HG02884 (cell line): ENCODE data around the gene CD3G.
"Not testable (repeated sequence)": the region's sequence is repeated elsewhere in the genome, so short reads cannot be mapped to it uniquely, and the experiment has no call there.

ENCODE experiments used
- ATAC-seq: cut with Tn5 transposase; IDR thresholded peaks from one replicate; pipeline ENCODE4 v1.9.1; 2021; ENCODE audit warnings: mild to moderate bottlenecking, moderate library complexity; ENCODE audit not compliant: unreplicated experiment

CD3G gene

DNA sequence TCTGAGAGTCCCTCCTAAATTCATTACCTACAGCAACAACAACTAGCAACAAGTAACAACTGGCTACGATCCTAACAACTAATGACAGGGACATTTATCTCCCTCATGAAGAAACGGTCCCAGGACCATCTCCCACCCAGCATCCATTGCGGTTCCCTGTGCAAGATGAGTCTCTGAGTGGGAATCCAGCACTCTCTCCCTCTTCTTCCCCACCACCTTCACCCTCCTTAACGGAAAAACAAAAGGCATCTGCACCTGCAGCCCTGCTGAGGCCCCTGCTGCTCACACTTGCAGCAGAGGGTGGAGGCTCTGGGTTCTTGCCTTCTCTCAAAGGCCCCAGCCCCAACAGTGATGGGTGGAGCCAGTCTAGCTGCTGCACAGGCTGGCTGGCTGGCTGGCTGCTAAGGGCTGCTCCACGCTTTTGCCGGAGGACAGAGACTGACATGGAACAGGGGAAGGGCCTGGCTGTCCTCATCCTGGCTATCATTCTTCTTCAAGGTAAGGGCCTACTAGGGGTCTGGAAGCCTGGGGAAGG lies at the start of gene CD3G:
Gene CD3G (plus strand): TSS at position 364 of the 535 bp plus-strand sequence. CDS start 80 bp downstream, at position 444.
- no peak for ATAC-seq

DNA sequence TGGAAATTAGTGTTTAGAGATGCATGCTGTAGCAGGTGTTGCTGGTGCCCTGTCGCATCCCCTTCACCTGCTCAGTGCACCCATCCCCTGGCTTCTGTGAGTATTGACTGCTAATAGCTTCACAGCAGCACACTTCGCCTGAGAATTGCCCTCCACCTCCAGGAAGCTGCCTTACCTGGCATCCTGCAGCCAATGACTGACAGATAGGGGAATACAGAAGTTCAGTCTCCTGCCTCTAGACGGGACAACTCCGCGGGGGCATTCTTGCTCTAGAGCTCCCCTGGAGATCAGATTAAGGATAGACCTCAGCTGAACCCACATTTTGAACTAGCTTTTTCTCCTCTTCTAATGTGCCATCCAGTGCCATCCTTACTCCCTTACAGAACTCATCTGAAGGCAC lies 48.9 kb upstream of the CD3G start:
- no peak for ATAC-seq

DNA sequence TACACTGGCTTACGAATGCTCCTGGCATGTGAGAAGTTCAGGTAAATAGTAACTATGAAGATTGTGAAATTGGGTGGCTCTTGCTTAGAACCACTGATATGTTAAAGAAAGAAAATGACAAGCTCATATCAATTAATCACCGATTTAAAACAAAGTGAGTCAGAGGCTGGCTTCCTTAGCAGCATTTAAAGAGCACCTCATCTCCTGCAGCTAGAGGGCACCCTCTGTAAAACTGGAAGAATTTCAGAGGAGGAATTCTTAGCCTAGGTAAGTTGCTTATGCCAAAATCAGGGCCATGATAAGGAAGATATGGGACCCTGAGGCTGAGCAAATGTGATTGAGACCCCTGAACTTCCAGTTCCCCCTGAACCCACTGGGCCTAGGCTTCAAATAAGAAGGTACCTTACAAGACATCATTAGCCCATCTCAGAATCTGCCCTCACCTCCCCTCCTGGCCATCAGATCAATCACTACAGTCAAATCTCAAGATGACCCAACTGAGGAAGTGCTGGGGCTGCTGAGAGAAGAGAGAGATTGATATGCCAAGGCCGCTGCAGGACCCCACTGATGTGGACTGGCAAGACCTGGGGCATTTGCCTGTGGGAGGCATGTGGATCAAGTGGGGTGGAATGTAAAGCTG lies 48.2 kb upstream of the CD3G start:
- no peak for ATAC-seq

DNA sequence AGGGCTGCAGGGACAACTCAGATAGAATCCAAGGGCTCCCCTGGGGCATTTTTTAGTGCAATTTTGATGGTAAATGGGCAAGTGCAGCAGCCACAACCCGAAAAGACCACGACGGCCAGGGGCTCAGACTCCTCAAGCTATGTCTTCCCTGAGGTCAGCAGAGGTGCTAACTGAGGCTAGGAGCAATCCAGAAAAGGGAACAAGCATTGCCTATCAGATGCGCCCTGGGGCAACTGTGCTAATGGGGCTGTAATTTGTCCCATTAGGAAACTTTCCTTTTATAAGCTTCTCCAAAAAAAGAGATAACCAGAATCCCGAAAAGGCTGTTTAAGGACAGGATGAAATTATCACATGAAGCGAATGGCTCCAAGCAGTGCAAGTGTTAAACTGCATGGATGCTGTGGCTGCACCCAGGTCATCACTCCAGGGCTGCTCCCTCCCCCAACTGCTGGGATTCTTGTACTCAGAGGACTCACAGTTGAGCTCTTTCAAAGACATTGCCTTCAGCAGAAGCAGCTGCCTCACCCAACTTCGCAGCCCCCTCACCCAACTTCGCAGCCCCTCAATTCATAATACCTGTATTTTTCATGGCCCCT lies 42.4 kb upstream of the CD3G start:
- ATAC-seq: no peak

DNA sequence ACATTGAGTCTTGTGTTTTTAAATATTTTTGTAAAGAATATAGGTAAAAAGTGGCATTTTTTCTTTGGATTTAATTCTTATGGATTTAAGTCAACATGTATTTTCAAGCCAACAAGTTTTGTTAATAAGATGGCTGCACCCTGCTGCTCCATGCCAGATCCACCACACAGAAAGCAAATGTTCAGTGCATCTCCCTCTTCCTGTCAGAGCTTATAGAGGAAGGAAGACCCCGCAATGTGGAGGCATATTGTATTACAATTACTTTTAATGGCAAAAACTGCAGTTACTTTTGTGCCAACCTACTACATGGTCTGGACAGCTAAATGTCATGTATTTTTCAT lies 39.9 kb upstream of the CD3G start:
- no peak for ATAC-seq

DNA sequence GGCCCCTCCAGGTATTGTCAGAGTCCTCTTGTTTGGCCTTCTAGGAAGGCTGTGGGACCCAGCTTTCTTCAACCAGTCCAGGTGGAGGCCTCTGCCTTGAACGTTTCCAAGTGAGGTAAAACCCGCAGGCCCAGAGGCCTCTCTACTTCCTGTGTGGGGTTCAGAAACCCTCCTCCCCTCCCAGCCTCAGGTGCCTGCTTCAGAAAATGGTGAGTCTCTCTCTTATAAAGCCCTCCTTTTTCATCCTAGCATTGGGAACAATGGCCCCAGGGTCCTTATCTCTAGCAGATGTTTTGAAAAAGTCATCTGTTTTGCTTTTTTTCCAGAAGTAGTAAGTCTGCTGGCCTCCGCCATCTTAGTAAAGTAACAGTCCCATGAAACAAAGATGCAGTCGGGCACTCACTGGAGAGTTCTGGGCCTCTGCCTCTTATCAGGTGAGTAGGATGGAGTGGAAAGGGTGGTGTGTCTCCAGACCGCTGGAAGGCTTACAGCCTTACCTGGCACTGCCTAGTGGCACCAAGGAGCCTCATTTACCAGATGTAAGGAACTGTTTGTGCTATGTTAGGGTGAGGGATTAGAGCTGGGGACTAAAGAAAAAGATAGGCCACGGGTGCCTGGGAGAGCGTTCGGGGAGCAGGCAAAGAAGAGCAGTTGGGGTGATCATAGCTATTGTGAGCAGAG lies 39.4 kb upstream of the CD3G start, which contains the start of gene CD3E:
Gene CD3E (plus strand): TSS at position 163 of the 681 bp plus-strand sequence. CDS start 223 bp downstream, at position 386.
- no peak for ATAC-seq

DNA sequence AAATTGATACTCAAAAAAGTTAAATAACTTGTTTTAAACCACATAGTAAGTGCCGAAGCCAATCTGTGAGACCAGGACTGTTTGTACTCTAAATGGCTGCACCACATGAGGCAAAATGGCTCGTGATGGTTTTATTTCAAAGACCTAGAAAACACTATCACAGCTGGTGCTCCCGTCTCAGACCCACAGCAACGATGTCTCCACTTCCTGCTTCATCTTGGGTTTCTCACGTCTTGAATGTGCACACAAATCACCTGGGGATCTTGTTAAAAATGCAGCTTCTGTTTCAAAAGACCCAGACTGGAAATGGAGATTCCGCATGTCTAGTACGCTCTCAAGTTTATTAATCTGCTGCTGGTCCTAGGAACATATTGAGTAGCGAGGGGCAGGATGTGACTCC lies 38.4 kb upstream of the CD3G start:
- ATAC-seq: no peak

DNA sequence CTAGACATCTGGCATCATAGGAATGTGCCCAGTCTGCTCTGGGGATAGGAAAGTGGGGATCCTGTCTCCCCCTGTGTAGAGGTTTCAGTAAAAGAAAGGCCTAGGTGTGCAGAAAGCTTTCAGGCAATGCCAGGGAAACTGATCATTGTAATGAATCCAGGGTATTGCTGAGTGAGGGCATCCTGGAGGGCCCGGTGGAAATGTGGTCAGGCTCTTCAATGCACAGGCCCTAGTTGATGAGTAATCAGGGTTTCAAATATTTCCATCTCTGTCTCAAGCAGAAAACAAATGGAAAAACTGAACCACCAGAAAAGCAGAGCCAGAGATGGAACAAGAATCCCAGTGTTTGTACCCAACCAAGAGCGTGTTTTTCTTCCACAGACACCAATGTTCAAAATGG lies 37.6 kb upstream of the CD3G start:
- ATAC-seq: no peak

DNA sequence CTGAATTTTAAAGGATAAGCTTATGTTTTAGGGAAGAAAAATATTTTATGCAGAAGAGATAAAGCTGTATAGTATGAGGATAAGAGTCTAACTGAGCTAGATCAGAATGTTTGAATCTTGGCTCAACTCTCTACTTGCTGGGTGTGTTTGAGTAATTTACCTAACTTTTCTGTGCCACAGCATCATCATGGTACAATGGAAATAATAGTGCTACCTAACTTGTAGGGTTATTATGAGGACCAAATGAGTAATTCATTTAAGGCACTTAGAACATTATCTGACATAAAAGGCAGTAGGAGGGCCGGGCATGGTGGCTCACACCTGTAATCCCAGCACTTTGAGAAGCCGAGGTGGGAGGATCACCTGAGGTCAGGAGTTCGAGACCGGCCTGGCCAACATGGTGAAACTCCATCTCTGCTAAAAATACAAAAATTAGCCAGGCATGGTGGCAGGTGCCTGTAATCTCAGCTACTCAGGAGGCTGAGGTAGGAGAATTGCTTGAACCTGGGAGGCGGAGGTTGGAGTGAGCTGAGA lies 35.1 kb upstream of the CD3G start:
- ATAC-seq: not testable (repeated sequence)

DNA sequence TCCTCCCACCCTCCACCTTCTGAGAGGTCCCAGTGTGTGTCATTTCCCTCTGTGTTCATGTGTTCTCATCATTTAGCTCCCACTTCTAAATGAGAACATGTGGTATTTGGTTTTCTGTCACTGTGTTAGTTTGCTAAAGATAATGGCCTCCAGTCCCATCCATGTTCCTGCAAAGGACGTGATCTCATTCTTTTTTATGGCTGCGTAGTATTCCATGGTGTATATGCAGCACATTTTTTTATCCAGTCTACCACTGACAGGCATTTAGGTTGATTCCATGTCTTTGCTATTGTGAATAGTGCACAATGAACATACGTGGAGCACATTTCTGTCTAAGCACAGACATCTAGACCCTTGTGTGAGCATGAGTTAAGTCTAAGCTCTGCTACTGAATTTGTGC lies 33.9 kb upstream of the CD3G start:
- no peak for ATAC-seq

DNA sequence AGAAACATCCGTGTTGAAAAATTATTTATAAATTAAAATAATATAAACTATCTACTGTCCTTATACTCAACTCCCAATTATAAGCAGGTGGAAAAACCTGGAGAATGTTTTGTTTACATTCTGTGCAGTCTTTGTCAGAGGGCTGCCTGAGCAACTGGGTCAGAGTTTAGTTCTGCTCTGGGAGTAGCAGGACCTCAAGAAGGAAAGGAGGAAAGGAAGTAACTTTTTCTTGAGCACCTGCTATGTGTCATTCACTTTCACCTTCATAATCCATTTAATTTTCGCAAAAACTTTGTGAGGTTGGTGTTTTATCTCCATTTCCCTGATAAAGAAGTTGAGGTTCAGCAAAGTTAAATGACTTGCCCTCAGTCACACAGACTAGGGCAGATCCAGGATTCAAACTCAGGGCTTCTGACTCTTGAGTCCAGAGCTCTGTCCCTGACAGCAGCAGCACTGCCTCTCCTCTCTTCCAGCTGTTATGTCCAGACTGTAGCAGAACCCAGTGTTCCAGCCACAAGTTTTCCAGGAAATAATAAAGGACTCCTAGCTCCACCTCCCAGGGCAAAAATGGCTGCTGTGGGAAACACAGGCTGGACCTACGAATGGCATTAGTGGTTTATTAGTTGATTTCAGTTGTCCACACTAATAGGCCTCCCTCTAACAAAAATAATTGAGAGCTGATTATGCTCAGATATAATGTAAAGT lies 33.2 kb upstream of the CD3G start:
- ATAC-seq: no peak

DNA sequence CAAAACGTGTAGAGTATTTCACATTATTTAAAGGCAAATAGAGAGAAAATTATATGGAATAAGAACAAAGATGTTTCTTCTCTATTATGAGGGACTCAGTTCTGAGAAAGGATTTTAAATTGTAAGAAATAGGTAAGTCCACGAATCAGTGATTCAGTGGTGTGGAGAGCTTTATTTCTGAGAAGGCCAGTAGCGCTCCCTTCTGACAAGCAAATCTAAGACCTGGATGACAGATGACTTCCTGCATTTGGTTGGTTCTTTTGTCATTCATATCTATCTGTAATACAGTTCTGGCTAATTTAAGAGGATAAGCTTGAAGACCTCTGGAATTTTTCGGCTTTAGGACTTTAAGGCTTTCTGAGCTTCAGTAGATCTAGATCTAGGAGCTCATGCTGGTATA lies 32.6 kb upstream of the CD3G start:
- no peak for ATAC-seq

DNA sequence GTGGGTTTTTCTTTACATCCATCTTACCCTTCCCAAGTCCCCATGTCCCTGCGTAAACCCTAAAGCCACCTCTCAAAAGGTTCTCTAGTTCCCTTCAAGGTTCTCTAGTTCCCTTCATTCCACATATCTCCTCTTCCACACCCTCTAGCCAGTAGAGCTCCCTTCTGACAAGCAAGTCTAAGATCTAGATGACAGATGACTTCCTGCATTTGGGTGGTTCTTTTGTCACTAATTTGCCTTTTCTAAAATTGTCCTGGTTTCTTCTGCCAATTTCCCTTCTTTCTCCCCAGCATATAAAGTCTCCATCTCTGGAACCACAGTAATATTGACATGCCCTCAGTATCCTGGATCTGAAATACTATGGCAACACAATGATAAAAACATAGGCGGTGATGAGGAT lies 31.8 kb upstream of the CD3G start:
- ATAC-seq: no peak

DNA sequence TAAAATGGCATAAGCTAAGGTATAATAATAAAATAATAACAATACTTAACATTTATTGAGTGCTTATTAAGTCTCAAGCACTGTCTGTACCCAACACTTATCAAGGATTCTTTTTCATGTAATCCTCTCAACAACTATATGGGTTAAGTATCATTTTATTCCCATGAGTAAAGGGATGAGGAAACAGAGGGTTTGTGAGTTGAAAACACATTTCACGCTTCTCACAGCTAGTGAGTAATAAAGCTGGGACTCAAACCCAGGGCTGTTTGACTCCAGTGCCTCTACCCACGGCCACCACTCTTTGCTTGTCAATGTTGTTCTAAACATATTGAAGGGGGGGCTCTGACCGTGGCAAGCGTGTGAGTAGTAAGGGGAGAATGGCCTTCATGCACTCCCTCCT lies 30.9 kb upstream of the CD3G start:
- ATAC-seq: no peak

DNA sequence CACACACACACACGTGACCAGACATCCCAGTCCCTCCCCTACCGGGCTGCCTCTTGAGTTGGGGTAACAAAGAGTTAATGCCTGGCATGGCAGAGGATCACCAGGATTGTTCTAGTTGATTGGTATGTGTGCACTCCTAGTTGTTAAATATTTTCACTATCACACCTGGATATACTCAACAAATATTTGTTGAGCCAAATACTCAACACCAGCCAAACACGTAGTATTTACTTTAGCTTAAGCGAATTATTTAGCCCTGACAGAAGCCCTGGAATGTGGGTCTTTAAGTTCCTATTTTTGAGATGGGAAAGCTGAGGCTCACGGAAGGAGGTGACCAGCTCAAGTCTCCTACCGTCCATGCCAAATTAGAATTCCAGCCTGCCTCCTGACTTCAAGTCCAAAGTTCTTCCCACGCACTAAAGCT lies 29.1 kb upstream of the CD3G start:
- ATAC-seq: no peak

DNA sequence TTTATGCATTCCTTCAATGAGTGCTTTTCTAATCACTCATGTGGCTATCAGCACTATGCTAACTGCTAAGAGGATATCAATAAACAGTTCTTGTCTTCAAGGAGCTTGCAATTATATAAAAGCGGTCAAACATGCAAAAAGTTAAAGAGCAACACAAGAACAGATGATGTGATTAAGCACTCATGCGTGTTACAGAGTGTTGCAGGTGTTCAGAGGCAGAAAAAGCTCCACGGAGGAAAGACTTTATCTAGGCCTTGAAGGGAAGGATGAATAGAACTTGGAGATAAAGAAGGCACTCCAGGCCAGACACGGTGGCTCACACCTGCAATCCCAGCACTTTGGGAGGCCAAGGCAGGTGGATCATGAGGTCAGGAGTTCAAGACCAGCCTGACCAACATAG lies 26.0 kb upstream of the CD3G start:
- ATAC-seq: no peak

DNA sequence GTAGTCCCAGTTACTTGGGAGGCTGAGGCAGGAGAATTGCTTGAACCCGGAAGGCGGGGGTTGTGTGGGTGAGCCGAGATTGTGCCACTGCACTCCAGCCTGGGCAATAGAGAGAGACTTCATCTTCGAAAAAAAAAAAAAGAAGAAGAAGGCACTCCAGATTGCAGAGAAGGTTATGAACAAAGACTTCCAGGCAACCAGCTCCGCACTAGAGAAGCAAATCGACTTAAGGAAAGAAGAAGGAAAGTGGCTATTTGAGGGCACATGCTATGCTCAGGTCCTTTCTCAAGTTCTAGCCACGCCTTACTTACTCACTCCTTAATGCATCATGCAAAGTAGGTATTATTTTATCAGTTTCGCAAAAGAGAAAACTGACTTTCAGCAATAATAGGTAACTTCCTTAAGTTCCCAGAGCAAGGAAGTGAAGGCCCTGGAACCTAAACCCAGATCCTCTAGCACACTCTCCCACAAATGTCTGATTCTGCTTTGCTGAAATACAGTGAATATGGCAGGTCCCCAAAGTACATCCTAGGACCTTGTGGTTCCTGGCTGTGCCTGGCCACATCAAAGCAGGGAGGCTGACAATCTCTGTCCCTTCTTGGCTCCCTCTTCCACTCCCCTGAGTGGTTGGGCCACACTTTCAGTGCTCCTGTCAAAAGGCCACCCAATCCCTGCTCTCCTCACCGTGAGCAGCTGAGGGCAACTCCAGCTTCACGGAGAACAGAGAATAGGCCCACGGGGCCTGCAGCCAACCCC lies 25.4 kb upstream of the CD3G start:
- ATAC-seq: no peak

DNA sequence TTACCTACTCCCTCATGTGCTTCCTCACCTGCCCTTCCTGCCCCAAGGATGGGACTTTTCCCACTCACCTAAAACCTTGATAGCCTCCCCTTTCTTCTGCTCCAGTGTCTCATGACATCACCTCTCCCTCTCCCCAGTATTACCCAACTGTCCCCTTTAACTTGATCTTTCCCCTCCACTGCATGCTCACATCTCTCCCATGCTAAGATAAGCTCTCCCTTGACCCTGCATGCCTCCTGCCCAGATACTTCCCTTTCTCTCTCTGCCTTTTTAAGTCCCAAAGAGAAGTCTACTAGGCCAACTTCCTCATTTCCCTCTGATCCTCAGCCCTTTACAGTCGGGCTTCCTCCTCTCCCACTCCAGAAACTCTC lies 24.8 kb upstream of the CD3G start:
- no peak for ATAC-seq

DNA sequence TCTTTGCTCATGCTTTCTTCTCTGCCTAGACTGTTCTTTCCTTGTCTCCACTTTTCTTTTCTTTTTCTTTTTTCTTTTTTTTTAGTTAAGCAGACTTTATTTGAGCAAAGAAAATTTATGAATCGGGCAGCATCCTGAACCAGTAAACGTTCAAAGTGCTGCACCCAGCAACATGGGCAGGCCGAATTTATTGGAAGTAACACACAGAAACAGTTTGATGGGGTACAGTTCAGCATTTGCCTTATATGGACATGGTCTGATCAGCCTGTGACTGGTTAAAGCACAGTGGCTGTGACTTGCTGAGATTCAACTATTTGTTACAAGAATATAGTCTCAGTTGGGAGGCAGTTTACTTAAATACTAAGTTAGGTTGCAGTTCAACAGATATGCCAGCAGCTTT lies 23.6 kb upstream of the CD3G start:
- ATAC-seq: no peak

DNA sequence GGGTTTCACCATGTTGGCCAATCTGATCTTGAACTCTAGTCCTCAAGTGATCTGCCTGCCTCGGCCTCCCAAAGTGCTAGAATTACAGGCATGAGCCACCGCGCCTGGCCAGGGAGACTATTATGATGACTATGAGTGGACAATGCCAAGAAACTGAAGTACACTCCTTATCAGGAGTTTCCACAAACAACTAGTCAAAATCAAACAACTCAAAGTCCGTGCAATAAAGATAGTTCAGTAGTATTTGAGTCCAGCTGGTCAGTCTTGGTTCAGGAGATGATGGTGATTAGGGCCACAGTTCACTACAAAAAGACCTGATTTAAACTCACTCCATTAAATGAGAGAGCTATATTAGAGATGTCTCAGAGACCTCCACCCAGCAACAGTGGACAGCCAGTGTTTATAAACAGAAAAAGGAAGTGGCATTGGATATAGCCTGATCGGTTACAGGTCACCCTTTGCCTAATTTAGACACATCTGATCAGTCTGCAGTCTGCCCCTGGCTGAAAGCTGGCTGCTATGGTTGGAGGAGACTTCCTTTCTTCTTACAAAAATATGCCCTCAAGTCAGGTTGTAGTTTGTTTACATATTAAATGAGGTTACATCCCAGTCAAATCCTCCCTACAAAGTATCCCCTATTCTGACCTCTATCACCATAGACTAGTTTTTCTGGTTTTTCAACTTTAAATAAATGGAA lies 22.6 kb upstream of the CD3G start:
- no peak for ATAC-seq
